ENCODE data around the gene LRRC66.

LRRC66 gene

GRCh38 chr4:52012651-52013050 lies 7.5 kb downstream of the LRRC66 start:
- no peak for DNase-seq (ENCODE audit: low read depth in 2 of 2)

- no peak for DNase-seq (ENCODE audit: low read depth in 2 of 2)
Measured at GRCh38 chr4:52010986-52011385, 9.2 kb downstream of the LRRC66 start.

GRCh38 chr4:52006887-52007286 lies 13.3 kb downstream of the LRRC66 start:
- DNase-seq (ENCODE audit: low read depth in 2 of 2): no peak

- DNase-seq (ENCODE audit: low read depth in 2 of 2): no peak
Measured at GRCh38 chr4:52005604-52006273, 14.4 kb downstream of the LRRC66 start.

GRCh38 chr4:52004414-52004813 lies 15.7 kb downstream of the LRRC66 start:
- no peak for DNase-seq (ENCODE audit: low read depth in 2 of 2)

- DNase-seq (ENCODE audit: low read depth in 2 of 2): no peak
Measured at GRCh38 chr4:52001616-52002015, 18.5 kb downstream of the LRRC66 start.

- DNase-seq (ENCODE audit: low read depth in 2 of 2): no peak
Measured at GRCh38 chr4:51999250-51999649, 20.9 kb downstream of the LRRC66 start.

GRCh38 chr4:51998837-51999236 lies 21.3 kb downstream of the LRRC66 start:
- no peak for DNase-seq (ENCODE audit: low read depth in 2 of 2)

- no peak for DNase-seq (ENCODE audit: low read depth in 2 of 2)
Measured at GRCh38 chr4:51997647-51998046, 22.5 kb downstream of the LRRC66 start.

- no peak for DNase-seq (ENCODE audit: low read depth in 2 of 2)
Measured at GRCh38 chr4:51995647-51996220, 24.4 kb downstream of the LRRC66 start.

- DNase-seq (ENCODE audit: low read depth in 2 of 2): no peak
Measured at GRCh38 chr4:51965862-51966261, 54.3 kb downstream of the LRRC66 start.

GRCh38 chr4:51963841-51964517 lies 56.2 kb downstream of the LRRC66 start:
- no peak for DNase-seq (ENCODE audit: low read depth in 2 of 2)

GRCh38 chr4:51960486-51960885 lies 59.7 kb downstream of the LRRC66 start:
- no peak for DNase-seq (ENCODE audit: low read depth in 2 of 2)

GRCh38 chr4:51958199-51958968 lies 61.8 kb downstream of the LRRC66 start:
- no peak for DNase-seq (ENCODE audit: low read depth in 2 of 2)

Measured in fibroblast of skin of left quadriceps (primary cell).